ENCODE data around the gene VPS72.

Gene VPS72

DNA sequence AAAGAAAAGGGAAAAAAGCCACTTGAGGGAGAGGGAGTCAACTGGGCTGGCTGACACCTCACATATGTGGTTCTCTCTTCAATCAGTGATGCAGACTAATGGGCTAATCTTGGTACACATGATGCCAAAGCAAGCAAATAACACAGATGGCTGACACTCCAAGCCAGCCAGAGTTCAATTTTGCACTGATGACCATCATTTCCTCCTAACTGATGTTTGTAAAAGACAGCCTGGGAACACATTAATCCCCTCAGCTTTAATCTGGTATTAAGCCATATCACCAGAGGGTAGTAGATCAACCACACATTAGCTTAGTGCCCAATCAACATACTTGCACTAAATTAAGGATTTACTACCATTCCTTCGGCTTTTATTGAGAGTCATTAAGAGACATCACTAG is 2.8 kb downstream of the VPS72 start:
- H4K20me1 ChIP-seq, result no peaks in the 10 kb centered on the region
- H3K4me3 ChIP-seq, result no peak overlapping the region
- H3K36me3 ChIP-seq, result peaks cover 50% of the 10 kb centered on the region
- H3K4me2 ChIP-seq, result no peak overlapping the region
- H3K4me1 ChIP-seq, result peaks cover 24% of the 10 kb centered on the region
- no peaks in the 10 kb centered on the region for H3K9me3 ChIP-seq
- H3K9ac ChIP-seq, result no peak overlapping the region
- H3K27ac ChIP-seq, result no peak overlapping the region
- no peak for TF ChIP-seq Cebpa-rat (IDR thresholded peaks at IDR 0.05)
- no peaks in the 10 kb centered on the region for H3K27me3 ChIP-seq

DNA sequence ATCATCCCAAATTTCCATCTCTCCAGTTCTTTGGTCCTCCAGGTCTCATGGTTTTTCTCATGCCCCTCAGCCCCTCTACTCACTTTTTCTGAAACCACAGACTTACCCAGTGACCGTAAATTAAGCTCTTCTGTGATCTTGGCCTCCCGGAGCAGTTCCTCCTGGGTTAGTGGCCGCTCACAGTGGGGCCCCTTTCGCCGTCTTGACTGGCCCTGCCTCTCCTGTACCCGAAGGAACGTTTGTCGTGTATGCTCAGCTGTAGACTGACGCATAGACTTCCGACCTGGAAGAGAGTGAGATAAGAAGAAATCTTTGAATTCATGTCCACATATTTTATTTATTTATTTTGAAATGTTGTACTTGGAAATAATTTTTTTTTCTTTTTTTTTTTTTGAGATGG is 5.8 kb downstream of the VPS72 start:
- Histone ChIP-seq H3K36me3 (peaks cover 80% of the 10 kb centered on the region), H4K20me1 (no peaks in the 10 kb centered on the region), H3K9me3 (no peaks in the 10 kb centered on the region), H3K4me2 (no peak overlapping the region), H3K27me3 (no peaks in the 10 kb centered on the region), H3K9ac (0 out of 2 replicates have a peak overlapping the region, but pooled peaks have one; percentile 19), H3K4me3 (no peak overlapping the region), H3K4me1 (peaks cover 17% of the 10 kb centered on the region), H3K27ac (no peak overlapping the region)
- no peak for TF ChIP-seq Cebpa-rat (IDR thresholded peaks at IDR 0.05)

DNA sequence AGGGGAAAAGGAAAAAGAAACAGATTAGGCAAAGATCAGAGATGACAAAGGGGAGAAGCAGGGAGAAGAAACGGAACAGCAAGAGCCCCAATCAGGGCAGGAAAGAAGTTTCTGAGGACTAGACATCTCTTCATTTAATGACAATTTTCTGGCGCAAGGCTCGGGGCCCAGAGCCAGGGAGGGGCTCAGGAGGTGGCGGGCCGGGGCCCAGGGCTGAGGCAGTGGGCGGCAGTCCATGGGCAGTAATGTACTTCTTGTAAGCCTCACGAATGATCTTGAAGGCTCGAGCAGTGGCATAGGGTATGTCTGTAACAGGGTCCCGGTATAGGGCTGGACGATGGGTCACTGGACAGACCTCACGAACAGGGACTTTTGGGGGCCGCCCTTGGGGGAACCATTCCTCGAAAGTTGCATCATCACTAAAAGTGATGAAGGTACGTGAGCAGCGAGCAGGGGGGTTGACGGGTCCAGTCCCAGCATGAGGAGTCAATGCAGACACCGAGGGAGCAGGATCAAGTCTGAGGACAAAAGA is 13.4 kb downstream of the VPS72 start:
- Histone ChIP-seq H3K9ac (no peak overlapping the region), H3K36me3 (peaks cover 94% of the 10 kb centered on the region), H4K20me1 (no peaks in the 10 kb centered on the region), H3K27ac (no peak overlapping the region), H3K4me2 (no peak overlapping the region), H3K9me3 (no peaks in the 10 kb centered on the region), H3K27me3 (no peaks in the 10 kb centered on the region), H3K4me3 (no peak overlapping the region), H3K4me1 (no peaks in the 10 kb centered on the region)
- TF ChIP-seq Cebpa-rat (IDR thresholded peaks at IDR 0.05), result no peak

DNA sequence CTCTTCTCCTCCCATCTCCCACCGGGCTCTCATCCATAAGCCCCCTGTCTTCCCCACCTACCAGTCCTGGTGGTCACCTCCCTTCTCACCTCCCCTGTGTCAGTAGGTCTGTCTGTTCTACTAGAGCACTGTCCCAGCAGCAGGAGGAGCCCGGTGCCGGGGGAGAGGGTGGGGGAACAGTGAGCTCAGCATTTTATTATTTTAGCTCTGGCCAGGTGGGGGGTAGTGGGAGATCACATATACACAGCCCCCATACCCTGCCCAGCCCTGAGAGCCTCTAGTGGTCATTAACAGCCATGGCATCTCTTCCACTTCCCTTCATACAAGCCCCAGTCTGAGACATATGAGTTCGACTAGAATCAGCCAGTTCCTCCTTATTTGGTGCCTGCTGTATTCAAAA is 14.1 kb downstream of the VPS72 start, which contains the start of gene TMOD4:
TSS of gene TMOD4 (minus strand) at position 119 of the 400 bp plus-strand sequence. CDS start 1,106 bp downstream, outside the sequence.
- H3K27ac ChIP-seq, result no peak within 1 kb of the TSS
- H3K4me2 ChIP-seq, result no peak within 1 kb of the TSS
- no peaks in the 10 kb centered on the region for H3K4me1 ChIP-seq
- no peaks in the 10 kb centered on the region for H3K9me3 ChIP-seq
- H3K36me3 ChIP-seq, result peaks cover 94% of the 10 kb centered on the region
- no peaks in the 10 kb centered on the region for H3K27me3 ChIP-seq
- H3K4me3 ChIP-seq, result no peak within 1 kb of the TSS
- TF ChIP-seq Cebpa-rat (IDR thresholded peaks at IDR 0.05), result no peak
- no peak within 1 kb of the TSS for H3K9ac ChIP-seq
- H4K20me1 ChIP-seq, result no peaks in the 10 kb centered on the region

DNA sequence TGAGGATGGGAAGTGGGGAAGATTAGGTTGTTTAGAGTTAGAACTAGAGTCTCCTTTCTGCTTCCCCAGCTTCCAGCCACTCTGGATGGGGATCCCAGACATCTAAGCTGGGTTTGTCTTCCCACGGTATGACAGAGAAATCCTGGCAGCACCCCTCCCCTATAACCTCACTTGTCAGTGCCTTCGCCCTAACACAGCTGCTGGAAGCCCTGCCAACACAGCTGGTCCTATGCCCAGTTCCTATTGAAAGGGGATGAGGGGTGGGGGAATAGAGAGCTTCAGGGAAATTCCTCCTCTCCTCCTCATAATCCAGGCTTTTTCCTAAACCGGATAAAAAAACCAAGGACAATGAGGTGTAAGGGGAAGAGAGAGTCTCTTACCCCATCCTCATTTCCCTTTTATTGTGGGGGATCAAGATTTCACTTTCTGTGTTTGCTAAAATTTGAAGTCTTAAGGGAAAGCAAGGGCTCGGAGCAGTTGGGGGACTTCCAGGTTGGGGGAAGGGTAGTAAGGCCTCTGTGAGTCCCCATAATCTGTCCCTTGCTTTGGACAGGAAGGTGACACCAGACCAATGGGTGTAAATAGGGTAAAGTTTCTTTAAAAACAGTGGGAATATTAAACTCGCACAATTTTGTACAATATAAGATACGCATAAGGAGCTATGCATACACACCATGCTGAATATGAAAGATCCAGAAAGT is 14.8 kb downstream of the VPS72 start:
- no peak for TF ChIP-seq Cebpa-rat (IDR thresholded peaks at IDR 0.05)
- H3K4me3 ChIP-seq, result no peak overlapping the region
- no peaks in the 10 kb centered on the region for H3K27me3 ChIP-seq
- no peak overlapping the region for H3K27ac ChIP-seq
- H3K4me1 ChIP-seq, result no peaks in the 10 kb centered on the region
- H3K4me2 ChIP-seq, result no peak overlapping the region
- no peaks in the 10 kb centered on the region for H4K20me1 ChIP-seq
- H3K9ac ChIP-seq, result no peak overlapping the region
- peaks cover 94% of the 10 kb centered on the region for H3K36me3 ChIP-seq
- H3K9me3 ChIP-seq, result no peaks in the 10 kb centered on the region

DNA sequence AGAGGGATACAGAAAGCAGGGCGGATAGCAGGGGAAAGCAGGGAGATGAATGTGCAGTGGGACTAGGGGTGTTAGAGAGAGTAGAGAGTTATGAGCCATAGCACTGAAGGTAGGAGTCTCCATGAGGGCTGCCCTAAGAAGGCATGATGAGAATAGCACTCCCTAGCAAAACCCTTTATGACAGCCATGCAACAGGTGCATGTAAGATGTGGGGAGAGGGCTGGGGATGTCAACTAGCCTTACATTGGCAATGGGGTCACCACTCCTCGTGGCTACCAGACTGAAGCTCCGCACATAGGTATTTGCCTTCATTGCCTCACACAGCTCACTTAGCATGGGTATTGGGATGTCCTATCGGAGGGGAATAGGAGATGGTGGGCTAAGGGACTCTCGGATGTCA is 18.8 kb downstream of the VPS72 start:
- H3K36me3 ChIP-seq, result peaks cover 85% of the 10 kb centered on the region
- no peak for TF ChIP-seq Cebpa-rat (IDR thresholded peaks at IDR 0.05)
- H3K4me3 ChIP-seq, result no peak overlapping the region

DNA sequence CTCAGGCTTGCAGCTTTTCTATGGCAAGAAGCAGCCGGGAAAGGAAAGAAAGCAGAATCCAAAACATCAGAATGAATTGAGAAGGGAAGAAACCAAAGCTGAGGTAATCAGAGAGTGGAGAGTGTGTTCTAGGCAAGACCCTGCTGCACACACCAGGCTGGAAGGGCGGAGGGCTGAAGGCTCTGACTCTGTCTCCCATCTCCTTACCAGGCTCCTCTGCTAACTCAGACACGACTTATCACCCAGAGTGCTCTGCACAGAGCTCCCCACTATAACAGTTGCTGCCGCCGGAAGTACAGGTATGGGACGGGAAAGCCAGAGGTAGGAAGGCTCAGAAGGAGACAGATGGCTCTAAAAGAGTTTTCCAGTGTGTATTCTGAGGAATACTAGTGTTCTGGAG is 22.9 kb downstream of the VPS72 start:
- Histone ChIP-seq H3K36me3 (peaks cover 48% of the 10 kb centered on the region), H3K4me2 (peak overlapping the region; percentile 85), H4K20me1 (no peaks in the 10 kb centered on the region), H3K4me3 (peak overlapping the region; percentile 79), H3K27me3 (no peaks in the 10 kb centered on the region), H3K9me3 (no peaks in the 10 kb centered on the region), H3K4me1 (peaks cover 33% of the 10 kb centered on the region), H3K9ac (peak overlapping the region; percentile 88), H3K27ac (0 out of 2 replicates have a peak overlapping the region, but pooled peaks have one; percentile 79)
- TF ChIP-seq Cebpa-rat (IDR thresholded peaks at IDR 0.05), result no peak

More for the DNA sequence above, 18.8 kb downstream of the VPS72 start:
- Histone ChIP-seq H3K27me3 (no peaks in the 10 kb centered on the region), H3K9me3 (no peaks in the 10 kb centered on the region), H3K9ac (no peak overlapping the region), H3K27ac (no peak overlapping the region), H3K4me1 (peaks cover 11% of the 10 kb centered on the region), H3K4me2 (no peak overlapping the region), H4K20me1 (no peaks in the 10 kb centered on the region)

DNA sequence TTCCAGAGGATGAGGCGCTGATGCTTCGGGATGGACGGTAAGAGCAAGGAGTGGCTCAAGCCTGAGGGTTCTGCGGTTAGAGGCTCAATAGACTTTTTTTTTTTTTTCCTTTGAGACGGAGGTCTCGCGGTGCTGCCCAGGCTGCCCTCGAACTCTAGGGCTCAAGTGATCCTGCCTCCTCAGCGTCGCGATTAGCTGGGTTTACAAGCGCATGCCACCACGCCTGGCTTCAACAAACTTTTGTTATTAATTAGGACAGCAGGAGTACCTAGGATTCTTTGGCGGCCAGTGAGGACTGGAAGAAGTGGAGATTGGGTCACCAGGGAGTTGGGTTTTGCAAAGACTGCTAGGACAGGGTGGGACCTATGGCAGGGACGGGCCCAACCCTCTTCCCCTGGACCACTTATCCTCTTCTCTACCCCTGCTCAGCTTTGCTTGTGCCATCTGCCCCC is 23.5 kb downstream of the VPS72 start:
- no peaks in the 10 kb centered on the region for H3K9me3 ChIP-seq
- H4K20me1 ChIP-seq, result no peaks in the 10 kb centered on the region
- H3K9ac ChIP-seq, result peak overlapping the region; percentile 88
- no peak for TF ChIP-seq Cebpa-rat (IDR thresholded peaks at IDR 0.05)
- H3K27ac ChIP-seq, result peak overlapping the region; percentile 79
- H3K4me2 ChIP-seq, result peak overlapping the region; percentile 85
- H3K4me1 ChIP-seq, result peaks cover 33% of the 10 kb centered on the region
- H3K4me3 ChIP-seq, result peak overlapping the region; percentile 79
- H3K36me3 ChIP-seq, result peaks cover 47% of the 10 kb centered on the region
- no peaks in the 10 kb centered on the region for H3K27me3 ChIP-seq

DNA sequence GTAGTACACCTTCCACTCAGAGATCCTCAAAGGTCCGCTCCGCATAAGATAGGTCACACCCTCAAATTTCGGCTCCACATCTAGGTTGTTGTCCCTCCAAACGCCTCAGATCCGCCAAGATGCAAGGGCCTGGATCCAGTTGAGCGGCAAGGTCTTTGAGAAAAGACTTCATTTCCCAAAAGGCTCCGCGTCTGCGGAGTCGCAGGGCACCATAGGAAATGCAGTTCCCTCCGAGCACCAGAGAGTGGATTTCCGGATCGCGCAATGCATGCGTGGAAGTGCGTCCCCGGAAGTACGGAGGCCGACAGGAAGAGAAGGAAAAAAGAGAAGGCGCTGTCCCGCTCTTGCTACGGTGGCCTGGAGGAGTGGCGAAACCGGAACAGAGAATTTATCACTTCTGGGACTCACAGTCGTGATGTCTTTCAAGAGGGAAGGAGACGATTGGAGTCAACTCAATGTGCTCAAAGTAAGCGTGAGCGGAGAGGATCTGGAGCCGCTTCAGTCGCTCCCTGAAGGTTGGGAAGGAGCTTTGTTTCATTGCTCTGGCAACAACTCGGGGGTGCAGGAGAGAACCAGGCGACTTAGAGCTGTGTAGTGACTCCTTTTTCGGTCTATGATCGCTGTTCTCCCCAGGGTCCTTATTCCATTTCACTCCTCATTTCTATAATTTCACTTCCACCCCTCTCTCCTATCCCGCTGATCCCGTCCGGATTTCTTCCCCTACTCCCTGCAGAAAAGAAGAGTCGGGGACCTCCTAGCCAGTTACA is 24.1 kb downstream of the VPS72 start, which contains the start of the genes LYSMD1 and SCNM1:
TSS of gene LYSMD1 (minus strand) at position 165 of the 767 bp plus-strand sequence. CDS start 644 bp downstream, outside the sequence.
TSS of gene SCNM1 (plus strand) at position 407 of the 767 bp plus-strand sequence. CDS start at position 416, 9 bp downstream.
- H3K9me3 ChIP-seq, result no peaks in the 10 kb centered on the region
- H3K4me1 ChIP-seq, result peaks cover 33% of the 10 kb centered on the region
- peak within 1 kb of the TSS; percentile 88 for H3K9ac ChIP-seq
- peak within 1 kb of the TSS; percentile 79 for H3K27ac ChIP-seq
- H3K4me3 ChIP-seq, result peak within 1 kb of the TSS; percentile 79
- H4K20me1 ChIP-seq, result no peaks in the 10 kb centered on the region
- no peak for TF ChIP-seq Cebpa-rat (IDR thresholded peaks at IDR 0.05)
- H3K4me2 ChIP-seq, result peak within 1 kb of the TSS; percentile 85
- H3K36me3 ChIP-seq, result peaks cover 45% of the 10 kb centered on the region
- no peaks in the 10 kb centered on the region for H3K27me3 ChIP-seq
